IMR-90 (cell line): ENCODE data around the gene CYP4F22. TPM values are rescaled to one million over a fixed set of nuclear protein-coding genes. Genes with fewer than 3 reads are reported as not detected.

Experiments
- ATAC-seq: fragments of 200-7000 bp; cut with Tn5 transposase; 2 replicates; pipeline ENCODE4 v1.9.1; 2020; ENCODE audit warnings: low read depth, mild to moderate bottlenecking, moderate library complexity
- BruUV-seq: library from RNA; stranded (reverse); fragments of 400-500 nt; replicated peaks from 2 replicates; lab custom pipeline; 2021; lab: Mats Ljungman, UMichigan
- CTCF ChIA-PET: fragments of 300-600 bp; formaldehyde crosslinking; extraction: SDS; loops from one replicate; lab custom pipeline; 2021; ENCODE audit warnings: antibody characterized with exemption; lab: Yijun Ruan, JAX
- POLR2A ChIA-PET: fragments of 300-600 bp; sonication (Branson Sonifier 250); formaldehyde crosslinking; loops from one replicate; lab custom pipeline; 2022; ENCODE audit warnings: antibody characterized with exemption; ENCODE audit not compliant: unreplicated experiment; lab: Charles Lee
- DNase-seq: peaks from one replicate; pipeline ENCODE4 v3.0.0; 2013
- H2AFZ ChIP-seq: replicated peaks from 2 replicates; pipeline ENCODE3; 2013; ENCODE audit warnings: low read length, mild to moderate bottlenecking; ENCODE audit not compliant: poor library complexity
- H2AK5ac ChIP-seq: 2 replicates; pipeline ENCODE4 v1.6.1; 2013; ENCODE audit warnings: low read depth, low read length, inconsistent platforms
- H2AK9ac ChIP-seq: replicated peaks from 2 replicates; pipeline ENCODE3; 2013; ENCODE audit warnings: mild to moderate bottlenecking, low read depth, low read length, moderate library complexity; ENCODE audit not compliant: poor library complexity
- H2BK120ac ChIP-seq: 2 replicates; pipeline ENCODE4 v1.6.1; 2013; ENCODE audit warnings: low read depth, low read length, inconsistent platforms
- H2BK15ac ChIP-seq: 3 replicates; pipeline ENCODE4 v1.6.1; 2013; ENCODE audit warnings: low read depth, low read length, inconsistent platforms
- H2BK20ac ChIP-seq: 2 replicates; pipeline ENCODE4 v1.6.1; 2013; ENCODE audit warnings: low read depth, mild to moderate bottlenecking, inconsistent platforms, low read length, moderate library complexity
- H2BK5ac ChIP-seq: 2 replicates; pipeline ENCODE4 v1.6.1; 2013; ENCODE audit warnings: mild to moderate bottlenecking, low read depth, low read length, inconsistent platforms; ENCODE audit not compliant: poor library complexity, severe bottlenecking
- H3K14ac ChIP-seq: replicated peaks from 2 replicates; pipeline ENCODE4 v1.6.1; 2013; ENCODE audit warnings: low read depth, low read length, inconsistent platforms
- H3K18ac ChIP-seq: 2 replicates; pipeline ENCODE4 v1.6.1; 2013; ENCODE audit warnings: low read depth, low read length, control low read depth
- H3K23ac ChIP-seq: 2 replicates; pipeline ENCODE4 v1.6.1; 2013; ENCODE audit warnings: low read depth, low read length, inconsistent platforms
- H3K27ac ChIP-seq: 2 replicates; pipeline ENCODE4 v1.5.1; 2013; ENCODE audit warnings: mild to moderate bottlenecking, control low read depth, low read length; ENCODE audit not compliant: insufficient read depth
- H3K27me3 ChIP-seq: 2 replicates; pipeline ENCODE4 v1.6.1; 2013; ENCODE audit warnings: low read length; ENCODE audit not compliant: control insufficient read depth, insufficient read depth
- H3K36me3 ChIP-seq: 2 replicates; pipeline ENCODE4 v1.6.1; 2013; ENCODE audit warnings: low read length, mixed read lengths; ENCODE audit not compliant: control insufficient read depth, insufficient read depth
- H3K4ac ChIP-seq: 2 replicates; pipeline ENCODE4 v1.6.1; 2013; ENCODE audit warnings: low read depth, low read length, inconsistent platforms
- H3K4me1 ChIP-seq: 2 replicates; pipeline ENCODE4 v1.6.1; 2013; ENCODE audit warnings: low read length, mixed read lengths; ENCODE audit not compliant: control insufficient read depth, insufficient read depth
- H3K4me2 ChIP-seq: 2 replicates; pipeline ENCODE4 v1.6.1; 2013; ENCODE audit warnings: low read depth, mild to moderate bottlenecking, control low read depth, low read length, moderate library complexity
- H3K4me3 ChIP-seq: 2 replicates; pipeline ENCODE4 v1.5.1; 2013; ENCODE audit warnings: low read depth, mild to moderate bottlenecking, control low read depth, low read length, moderate library complexity; ENCODE audit not compliant: insufficient read depth
- H3K56ac ChIP-seq: 2 replicates; pipeline ENCODE4 v1.6.1; 2013; ENCODE audit warnings: low read length, inconsistent platforms; ENCODE audit not compliant: insufficient read depth; ENCODE audit errors: extremely low read depth
- H3K79me1 ChIP-seq, 2 experiments: 2 replicates each; pipeline ENCODE4 v1.6.1; 2013; ENCODE audit warnings: low read length in 2 of 2, inconsistent platforms in 1 of 2, low read depth in 1 of 2
- H3K9ac ChIP-seq: 2 replicates; pipeline ENCODE4 v1.6.1; 2013; ENCODE audit warnings: low read depth, low read length, control low read depth
- H3K9me1 ChIP-seq: 2 replicates; pipeline ENCODE4 v1.6.1; 2013; ENCODE audit warnings: low read length, inconsistent platforms; ENCODE audit not compliant: insufficient read depth
- H3K9me3 ChIP-seq: 2 replicates; pipeline ENCODE4 v1.6.1; 2013; ENCODE audit warnings: low read length; ENCODE audit not compliant: control insufficient read depth, insufficient read depth
- H4K20me1 ChIP-seq: 2 replicates; pipeline ENCODE4 v1.6.1; 2013; ENCODE audit warnings: low read length, inconsistent platforms; ENCODE audit not compliant: insufficient read depth
- H4K5ac ChIP-seq: 2 replicates; pipeline ENCODE4 v1.6.1; 2013; ENCODE audit warnings: mild to moderate bottlenecking, low read depth, low read length, control low read depth
- H4K8ac ChIP-seq, 2 experiments: 2 replicates each; pipeline ENCODE4 v1.6.1; 2013; ENCODE audit warnings: low read depth in 2 of 2, low read length in 2 of 2, control low read depth in 1 of 2, inconsistent platforms in 1 of 2
- H4K91ac ChIP-seq: 2 replicates; pipeline ENCODE4 v1.6.1; 2013; ENCODE audit warnings: low read depth, low read length, inconsistent platforms; ENCODE audit not compliant: insufficient read depth
- BHLHE40 ChIP-seq: fragments of 150-350 bp; IDR thresholded peaks from 2 replicates; pipeline ENCODE4 v1.6.1; 2016; ENCODE audit warnings: mild to moderate bottlenecking, low read depth, low read length
- CEBPB ChIP-seq: IDR thresholded peaks from 2 replicates; pipeline ENCODE4 v1.6.1; 2012; ENCODE audit warnings: low read depth, low read length, improper control_type of control experiment
- CHD1 ChIP-seq: IDR thresholded peaks from 2 replicates; pipeline ENCODE4 v1.6.1; 2012; ENCODE audit warnings: low read depth, low read length, improper control_type of control experiment
- CTCF ChIP-seq: conservative IDR thresholded peaks from 2 replicates; pipeline ENCODE4 v1.5.1; 2012; ENCODE audit warnings: mild to moderate bottlenecking, low read depth, low read length, improper control_type of control experiment
- FOS ChIP-seq: fragments of 150-350 bp; IDR thresholded peaks from 2 replicates; pipeline ENCODE4 v1.6.1; 2016; ENCODE audit warnings: low read depth, low read length
- MAFK ChIP-seq: IDR thresholded peaks from 2 replicates; pipeline ENCODE4 v1.6.1; 2012; ENCODE audit warnings: low read depth, low read length, improper control_type of control experiment
- MAZ ChIP-seq: IDR thresholded peaks from 2 replicates; pipeline ENCODE4 v1.6.1; 2012; ENCODE audit warnings: low read depth, mild to moderate bottlenecking, low read length, improper control_type of control experiment, moderate library complexity, borderline replicate concordance
- MXI1 ChIP-seq: IDR thresholded peaks from 2 replicates; pipeline ENCODE4 v1.6.1; 2012; ENCODE audit warnings: low read depth, mild to moderate bottlenecking, low read length, moderate library complexity, borderline replicate concordance
- NFE2L2 ChIP-seq: fragments of 150-350 bp; IDR thresholded peaks from 2 replicates; pipeline ENCODE4 v1.6.1; 2016; ENCODE audit warnings: low read depth, mild to moderate bottlenecking, low read length
- POLR2A ChIP-seq: IDR thresholded peaks from 2 replicates; pipeline ENCODE4 v1.6.1; 2012; ENCODE audit warnings: mild to moderate bottlenecking, low read depth, low read length
- RAD21 ChIP-seq: IDR thresholded peaks from 2 replicates; pipeline ENCODE4 v1.6.1; 2012; ENCODE audit warnings: low read length, improper control_type of control experiment
- RCOR1 ChIP-seq: IDR thresholded peaks from 2 replicates; pipeline ENCODE4 v1.6.1; 2012; ENCODE audit warnings: mild to moderate bottlenecking, low read length, improper control_type of control experiment; ENCODE audit not compliant: insufficient replicate concordance
- RFX5 ChIP-seq: IDR thresholded peaks from 2 replicates; pipeline ENCODE4 v1.8.0; 2012; ENCODE audit warnings: low read depth, mild to moderate bottlenecking, low read length, moderate library complexity
- SMC3 ChIP-seq: fragments of 150-350 bp; IDR thresholded peaks from 2 replicates; pipeline ENCODE4 v1.6.1; 2016; ENCODE audit warnings: low read depth, mild to moderate bottlenecking, antibody characterized with exemption, low read length, moderate library complexity
- USF2 ChIP-seq: fragments of 150-350 bp; IDR thresholded peaks from 2 replicates; pipeline ENCODE4 v1.6.1; 2017; ENCODE audit warnings: mild to moderate bottlenecking, antibody characterized with exemption, low read length, low read depth
- WGBS, 2 experiments: methylation state at CpG; one replicate each; pipeline versions ENCODE4 v1.1.5 to v1.1.7; 2013; ENCODE audit warnings: missing lambda C conversion rate in 2 of 2; ENCODE audit not compliant: insufficient read length in 1 of 2; ENCODE audit errors: extremely low coverage in 2 of 2; 5-methylcytosine and 5-hydroxymethylcytosine counted together
- dilution Hi-C: fragments of 300-500 bp; cut with HindIII; formaldehyde crosslinking; loops from one replicate; pipeline ENCODE4 v1.14.3; 2018; ENCODE audit warnings: low sequenced_read_pairs; ENCODE audit not compliant: unreplicated experiment
- in situ Hi-C: fragments of 300-500 bp; cut with MboI; formaldehyde crosslinking; loops from 3 replicates; pipeline ENCODE4 v1.14.3; 2019; ENCODE audit warnings: low sequenced_read_pairs, inconsistent platforms, mixed read lengths
- intact Hi-C: fragments of 100-400 bp; cut with micrococcal nuclease; formaldehyde crosslinking; loops from 2 replicates; pipeline ENCODE4 v1.10.0; 2022
- polyA plus RNA-seq, 3 experiments: library from polyadenylated mRNA; depleted of rRNA; stranded (reverse); fragments of >200 nt; gene quantifications; 2 replicates each; pipeline ENCODE4 v1.2.3, GENCODE V29; 2012; ENCODE audit warnings: low replicate concordance in 1 of 3
- total RNA-seq: library from RNA; depleted of rRNA; stranded (reverse); fragments of >200 nt; gene quantifications from 2 replicates; pipeline ENCODE4 v1.2.3, GENCODE V29; 2012
- TF ChIP-seq, protein P1 (sequence below): fragments of 150-350 bp; IDR thresholded peaks from 2 replicates; pipeline ENCODE4 v1.6.1; 2016; ENCODE audit warnings: low read depth, mild to moderate bottlenecking, low read length, moderate library complexity, borderline replicate concordance

Gene CYP4F22
- total and polyA plus RNA-seq, 2 of the 4 experiments (the other 2 are of a cell fraction): not detected

DNA sequence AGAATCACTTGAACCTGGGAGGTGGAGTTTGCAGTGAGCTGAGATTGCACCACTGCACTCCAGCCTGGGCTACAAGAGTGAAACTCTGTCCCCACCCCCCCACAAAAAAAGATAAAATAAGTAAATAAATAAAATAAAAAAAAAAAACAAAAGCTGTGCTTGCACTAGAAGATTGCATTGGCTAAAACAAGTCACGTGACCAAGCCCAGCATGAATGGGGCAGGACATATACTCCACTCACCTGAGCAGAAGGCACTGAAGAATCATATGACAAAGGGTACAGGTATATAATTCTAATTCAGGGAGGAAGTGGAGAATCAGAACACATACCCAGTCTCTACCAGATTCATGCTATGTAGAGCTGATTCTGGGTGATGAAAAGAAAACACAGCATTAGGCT is 36.6 kb downstream of the CYP4F22 start:
- POLR2A ChIA-PET: no interaction called here
- no CpG with 5 or more reads among the region's 1 CpG for WGBS, 2 experiments
- intact Hi-C loops: no loop called here

More for the DNA sequence above, 36.6 kb downstream of the CYP4F22 start:
- no peaks in the 10 kb centered on the region for H3K27me3 ChIP-seq
- no peaks in the 10 kb centered on the region for H3K9me1 ChIP-seq
- no peak for TF ChIP-seq USF2
- TF ChIP-seq CTCF: no peak
- TF ChIP-seq NFE2L2: no peak
- no peak for TF ChIP-seq MXI1
- no peak for TF ChIP-seq MAFK
- TF ChIP-seq, protein P1, sequence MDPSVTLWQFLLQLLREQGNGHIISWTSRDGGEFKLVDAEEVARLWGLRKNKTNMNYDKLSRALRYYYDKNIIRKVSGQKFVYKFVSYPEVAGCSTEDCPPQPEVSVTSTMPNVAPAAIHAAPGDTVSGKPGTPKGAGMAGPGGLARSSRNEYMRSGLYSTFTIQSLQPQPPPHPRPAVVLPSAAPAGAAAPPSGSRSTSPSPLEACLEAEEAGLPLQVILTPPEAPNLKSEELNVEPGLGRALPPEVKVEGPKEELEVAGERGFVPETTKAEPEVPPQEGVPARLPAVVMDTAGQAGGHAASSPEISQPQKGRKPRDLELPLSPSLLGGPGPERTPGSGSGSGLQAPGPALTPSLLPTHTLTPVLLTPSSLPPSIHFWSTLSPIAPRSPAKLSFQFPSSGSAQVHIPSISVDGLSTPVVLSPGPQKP: no peak
- no peak for TF ChIP-seq RCOR1
- no peak for TF ChIP-seq RAD21
- no peak for TF ChIP-seq CHD1
- TF ChIP-seq POLR2A: no peak
- no peak for TF ChIP-seq FOS
- TF ChIP-seq RFX5: no peak
- no peak for TF ChIP-seq SMC3
- no peak for TF ChIP-seq CEBPB
- no peak for TF ChIP-seq BHLHE40
- no peak for TF ChIP-seq MAZ
- H2AK5ac ChIP-seq: no peak overlapping the region
- H3K4me2 ChIP-seq: no peak overlapping the region
- H4K5ac ChIP-seq: no peak overlapping the region
- no peaks in the 10 kb centered on the region for H4K20me1 ChIP-seq
- no peak overlapping the region for H3K23ac ChIP-seq
- no peak overlapping the region for H3K14ac ChIP-seq
- no peaks in the 10 kb centered on the region for H3K9me3 ChIP-seq
- no peak overlapping the region for H3K4me3 ChIP-seq
- H2BK20ac ChIP-seq: no peak overlapping the region
- dilution Hi-C loops (no loop called here), in situ Hi-C loops (no loop called here)
- H2AK9ac ChIP-seq: no peak overlapping the region
- no peak overlapping the region for H3K9ac ChIP-seq
- CTCF ChIA-PET: interaction anchor here (0.6 kb wide), 1 partner anchor 114 kb away, joined by 4 read pairs; no protein-coding TSS in a partner anchor
- no peaks in the 10 kb centered on the region for H3K4me1 ChIP-seq
- no peak overlapping the region for H3K56ac ChIP-seq
- H4K8ac ChIP-seq: no peak overlapping the region
- H3K79me1 ChIP-seq: no peaks in the 10 kb centered on the region
- H3K18ac ChIP-seq: no peak overlapping the region
- H4K91ac ChIP-seq: no peak overlapping the region
- no peaks in the 10 kb centered on the region for H3K36me3 ChIP-seq
- H2BK15ac ChIP-seq: no peak overlapping the region
- H2BK120ac ChIP-seq: no peak overlapping the region
- DNase-seq (no peak), ATAC-seq (no peak)
- H2AFZ ChIP-seq: no peak overlapping the region
- no peak overlapping the region for H2BK5ac ChIP-seq
- BruUV-seq: no TSS peak
- H3K4ac ChIP-seq: no peak overlapping the region
- no peak overlapping the region for H3K27ac ChIP-seq
